GM20000 (cell line): ENCODE measurements around the gene GHRH.
A peak's percentile ranks its signal among the peaks of the same experiment; 100 is the strongest.

Experiments
- DNase-seq: peaks from one replicate; pipeline ENCODE4 v3.0.0; 2012; ENCODE audit warnings: low spot score
- TF ChIP-seq, protein P1 (sequence below): IDR thresholded peaks from 2 replicates; pipeline ENCODE4 v1.5.1; 2012; ENCODE audit warnings: mild to moderate bottlenecking, control low read depth; ENCODE audit errors: extremely low read depth, missing control alignments

GHRH gene, protein sequence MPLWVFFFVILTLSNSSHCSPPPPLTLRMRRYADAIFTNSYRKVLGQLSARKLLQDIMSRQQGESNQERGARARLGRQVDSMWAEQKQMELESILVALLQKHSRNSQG

DNA sequence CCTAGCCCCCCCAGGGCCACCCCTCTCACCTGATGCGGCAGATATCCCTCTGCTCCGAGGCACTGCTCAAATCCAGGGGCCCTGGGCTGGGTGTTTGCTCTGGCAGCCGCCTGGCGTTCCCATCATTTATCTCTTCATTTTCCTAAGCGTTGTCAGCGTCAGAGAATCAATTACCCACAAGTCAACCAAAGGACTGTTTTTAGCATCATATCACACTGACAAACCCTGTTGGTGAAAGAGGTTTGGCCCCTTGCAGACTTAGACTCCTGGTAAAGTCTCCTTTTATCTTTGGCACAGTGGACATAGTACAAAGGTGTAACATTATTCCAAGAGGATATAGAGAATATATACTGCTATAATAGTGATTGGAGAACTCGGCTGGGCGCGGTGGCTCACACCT lies at the start of gene GHRH:
TSS of gene GHRH (minus strand) at position 101 of the 400 bp plus-strand sequence. CDS start 4,925 bp downstream, outside the sequence.
- TF ChIP-seq, protein P1, sequence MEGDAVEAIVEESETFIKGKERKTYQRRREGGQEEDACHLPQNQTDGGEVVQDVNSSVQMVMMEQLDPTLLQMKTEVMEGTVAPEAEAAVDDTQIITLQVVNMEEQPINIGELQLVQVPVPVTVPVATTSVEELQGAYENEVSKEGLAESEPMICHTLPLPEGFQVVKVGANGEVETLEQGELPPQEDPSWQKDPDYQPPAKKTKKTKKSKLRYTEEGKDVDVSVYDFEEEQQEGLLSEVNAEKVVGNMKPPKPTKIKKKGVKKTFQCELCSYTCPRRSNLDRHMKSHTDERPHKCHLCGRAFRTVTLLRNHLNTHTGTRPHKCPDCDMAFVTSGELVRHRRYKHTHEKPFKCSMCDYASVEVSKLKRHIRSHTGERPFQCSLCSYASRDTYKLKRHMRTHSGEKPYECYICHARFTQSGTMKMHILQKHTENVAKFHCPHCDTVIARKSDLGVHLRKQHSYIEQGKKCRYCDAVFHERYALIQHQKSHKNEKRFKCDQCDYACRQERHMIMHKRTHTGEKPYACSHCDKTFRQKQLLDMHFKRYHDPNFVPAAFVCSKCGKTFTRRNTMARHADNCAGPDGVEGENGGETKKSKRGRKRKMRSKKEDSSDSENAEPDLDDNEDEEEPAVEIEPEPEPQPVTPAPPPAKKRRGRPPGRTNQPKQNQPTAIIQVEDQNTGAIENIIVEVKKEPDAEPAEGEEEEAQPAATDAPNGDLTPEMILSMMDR: no peak
- no peak for DNase-seq

DNA sequence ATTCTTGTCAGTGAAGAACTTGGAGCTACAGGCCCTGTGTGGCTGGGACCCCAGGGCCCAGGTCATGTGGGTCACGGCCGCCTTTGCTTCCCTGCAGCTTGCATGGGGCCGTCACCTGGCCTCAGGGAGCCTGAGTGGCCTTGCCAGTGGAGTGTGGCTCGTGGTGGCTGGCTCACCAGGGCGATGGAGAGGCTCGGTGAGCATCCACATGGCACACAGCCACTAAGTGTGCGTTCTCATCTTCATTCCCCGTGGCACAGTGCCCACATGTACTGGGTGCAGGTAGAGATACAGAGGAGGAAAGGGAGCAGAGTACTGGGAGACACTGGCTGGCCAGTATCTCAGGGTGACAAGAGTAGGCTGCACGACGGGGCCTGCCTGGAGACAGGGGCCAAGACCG lies 49.3 kb upstream of the GHRH start:
- no peak for DNase-seq
- TF ChIP-seq, protein P1: no peak

DNA sequence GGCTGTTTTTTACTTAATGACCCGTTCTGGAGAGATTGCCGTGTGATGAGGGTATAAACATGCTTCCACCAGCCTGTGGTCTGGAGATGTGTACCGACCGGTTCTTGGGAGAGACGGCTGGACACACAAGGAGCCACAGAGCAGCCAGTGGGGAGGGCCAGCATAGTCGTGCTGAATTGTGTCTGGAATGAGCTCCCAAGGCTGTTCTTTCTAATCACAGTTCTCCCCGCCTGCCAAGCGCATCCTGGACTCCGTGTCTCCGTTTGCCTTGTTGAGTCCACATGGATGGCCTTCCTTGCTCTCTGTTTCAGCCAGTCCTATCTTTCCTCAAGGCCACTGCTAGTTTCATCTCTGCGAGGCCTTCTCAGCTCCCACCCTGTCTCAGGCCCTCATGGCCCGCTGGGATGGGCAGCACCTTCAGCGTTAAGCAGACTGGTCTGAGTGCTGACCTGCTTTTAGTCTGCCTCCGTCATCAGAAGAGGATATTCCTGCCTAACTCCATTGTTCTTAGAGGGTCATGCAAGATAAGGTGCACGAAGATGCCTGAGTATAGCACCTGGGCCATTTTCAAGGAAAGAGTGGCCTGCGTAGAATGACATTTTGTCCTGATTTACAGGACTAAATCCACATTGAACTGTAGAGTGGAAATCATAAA lies 48.4 kb upstream of the GHRH start:
- no peak for DNase-seq
- TF ChIP-seq, protein P1: no peak

DNA sequence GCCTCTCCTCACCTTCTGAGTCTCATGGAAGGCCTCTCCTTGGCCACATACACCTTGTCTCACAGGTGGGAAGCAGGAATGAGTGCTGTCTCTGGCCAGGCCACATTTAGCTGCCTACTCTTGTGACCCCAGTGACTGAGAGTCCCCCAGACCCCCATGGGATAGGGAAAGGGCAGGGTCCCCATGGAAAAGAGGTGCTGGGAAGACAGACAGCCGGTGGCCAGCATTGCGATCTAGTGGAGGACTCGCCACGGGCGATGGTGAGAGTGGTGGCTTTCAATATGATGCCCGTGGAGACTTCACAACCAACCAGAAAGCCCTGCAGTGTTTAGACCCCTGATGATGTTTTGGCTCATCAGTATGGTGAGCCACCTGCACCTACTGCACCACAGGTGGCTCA lies 47.7 kb upstream of the GHRH start:
- TF ChIP-seq, protein P1: no peak
- no peak for DNase-seq

DNA sequence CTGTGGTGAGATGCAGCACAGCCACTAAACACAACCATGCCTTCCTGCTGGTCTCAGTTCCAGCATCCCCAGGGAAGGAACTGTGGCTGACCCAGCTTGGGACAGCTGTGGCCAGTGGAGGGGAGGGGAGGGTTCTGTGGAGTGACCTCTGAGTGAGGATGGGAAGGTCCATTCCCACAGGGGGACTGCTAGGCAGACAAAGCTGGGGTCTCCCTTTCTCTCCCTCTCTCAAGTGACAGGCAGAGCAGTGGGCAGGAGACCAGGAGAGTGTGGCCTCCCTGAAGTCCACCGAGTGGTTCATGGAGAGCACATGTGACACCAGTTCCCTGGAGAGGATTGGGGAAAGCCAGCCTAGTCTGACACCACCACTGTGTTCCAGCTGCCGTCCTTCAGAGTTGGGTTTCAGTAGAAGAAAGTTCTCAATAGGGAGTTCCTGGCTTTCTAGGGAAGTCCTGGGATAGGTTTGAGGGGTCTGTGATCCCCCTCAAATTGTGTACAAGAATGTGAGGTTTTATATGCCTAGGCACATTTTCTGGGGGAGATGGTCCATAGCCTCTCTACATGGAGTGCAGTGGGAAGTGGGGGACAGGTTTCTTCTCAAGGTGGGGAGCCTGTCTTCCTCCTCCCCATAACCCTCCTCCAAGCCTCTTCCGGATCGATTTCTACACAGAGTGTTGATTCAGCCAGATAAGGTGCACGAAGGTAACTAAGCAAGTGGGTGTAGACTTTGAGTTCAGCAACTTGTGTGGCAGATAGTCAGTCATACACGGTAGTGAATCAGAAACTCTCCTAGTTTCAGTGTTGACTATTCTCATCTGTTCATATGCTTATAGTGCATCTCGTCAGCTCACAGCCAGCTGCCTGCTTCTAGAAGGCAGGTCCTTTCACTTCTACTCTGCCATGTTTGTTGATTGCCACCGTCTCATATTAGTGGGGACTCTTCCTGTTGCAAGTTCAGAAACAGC lies 46.8 kb upstream of the GHRH start:
- peak; percentile 80 for DNase-seq
- TF ChIP-seq, protein P1: no peak

DNA sequence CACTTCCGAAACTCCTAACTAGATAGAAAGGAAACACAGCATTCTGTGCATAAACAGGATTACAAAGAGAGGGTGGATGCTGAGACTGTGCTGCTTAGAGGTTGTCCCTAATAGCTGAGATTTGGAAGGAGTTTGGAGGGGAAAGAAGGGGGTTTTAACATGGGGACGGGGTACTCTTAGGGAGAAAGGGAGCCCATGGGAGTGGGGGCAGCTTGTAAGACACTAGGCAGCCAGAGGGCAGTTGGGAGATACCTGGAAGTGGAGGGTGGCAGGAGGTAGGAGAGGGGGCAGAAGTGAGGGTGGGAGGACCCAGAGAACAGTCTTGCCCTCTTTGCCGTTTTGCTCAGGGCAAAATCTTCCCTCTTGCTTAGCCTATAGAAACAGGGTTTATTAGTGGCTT lies 44.2 kb upstream of the GHRH start:
- TF ChIP-seq, protein P1: no peak
- DNase-seq: no peak

DNA sequence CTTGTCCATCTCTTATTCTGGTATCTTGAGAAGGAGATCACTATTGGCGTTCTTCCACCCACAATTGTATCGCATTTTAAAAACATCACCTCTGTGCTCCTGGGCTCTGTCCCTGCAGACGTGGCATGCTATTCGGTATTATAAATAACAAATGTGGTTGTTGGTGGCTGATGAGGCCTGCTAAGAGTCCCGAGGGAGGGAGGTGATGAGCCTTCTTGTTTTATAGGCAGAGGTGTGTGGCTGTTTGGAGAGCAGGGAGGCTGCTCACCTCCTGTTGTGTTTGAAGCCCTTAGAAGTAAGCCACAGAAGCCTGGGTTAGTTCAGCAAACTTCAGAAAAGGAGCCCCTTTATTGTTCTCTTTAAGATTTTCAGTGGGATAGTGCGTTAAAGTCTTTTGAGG lies 43.5 kb upstream of the GHRH start:
- no peak for DNase-seq
- TF ChIP-seq, protein P1: no peak
